ENCODE data around the gene FOXP1. TPM values are rescaled to one million over a fixed set of nuclear protein-coding genes. Genes with fewer than 3 reads are reported as not detected.

The FOXP1 gene
- total and polyA plus RNA-seq, 2 of the 8 experiments (the other 6 are each of a cell fraction or from before 2014, with no cell fraction given): 13.9 to 25.4 TPM

DNA sequence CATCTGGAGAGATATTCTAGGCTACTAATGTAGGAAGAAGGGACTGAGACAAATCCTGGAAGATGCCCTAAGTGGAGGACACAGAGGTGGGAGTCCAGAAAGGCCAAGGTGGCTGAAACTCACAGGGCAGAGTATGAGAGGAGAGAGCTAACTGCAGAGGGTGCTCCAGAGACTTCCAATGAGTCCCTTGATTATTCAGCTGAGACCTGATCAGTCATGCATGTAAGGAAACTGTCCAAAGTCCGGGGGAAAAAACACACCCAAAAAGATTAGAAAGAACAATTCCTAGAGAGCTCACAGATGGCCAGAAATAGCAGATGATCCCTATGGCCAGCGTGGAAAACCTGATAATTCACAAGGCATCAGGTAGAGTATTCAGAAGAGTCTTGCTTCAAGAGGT lies 18.7 kb upstream of the FOXP1 start:
- FAIRE-seq (no peak), DNase-seq (ENCODE audit: low read depth in 1 of 2, low spot score in 2 of 2) (no peak)
- Histone ChIP-seq H2AFZ (ENCODE audit: low read length) (no peak overlapping the region), H2BK15ac (ENCODE audit: low read length) (no peak overlapping the region), H2BK20ac (ENCODE audit: low read length) (no peak overlapping the region), H3K27ac (ENCODE audit: low read depth, low read length) (no peak overlapping the region), H3K23me2 (ENCODE audit: low read depth, low read length) (no peaks in the 10 kb centered on the region; the same call in 1 of the 2 replicates), H4K91ac (replicated peaks; ENCODE audit: insufficient read length, low read length) (no peak overlapping the region), H4K5ac (ENCODE audit: insufficient read length, low read depth, low read length) (no peak overlapping the region), H2BK120ac (replicated peaks; ENCODE audit: low read depth, low read length) (no peak overlapping the region), H4K20me1 (replicated peaks in 1 of 2; ENCODE audit: control insufficient read depth in 1 of 2, insufficient read depth in 2 of 2, low read length in 2 of 2) (no peaks in the 10 kb centered on the region), H3K4me1 (replicated peaks in 1 of 4; ENCODE audit: control insufficient read depth in 3 of 4, insufficient read depth in 4 of 4, low read length in 3 of 4) (no peaks in the 10 kb centered on the region), H3K9ac (replicated peaks in 1 of 4; ENCODE audit: extremely low read depth in 1 of 4, low read depth in 3 of 4, low read length in 3 of 4) (no peak overlapping the region), H3K9me3 (ENCODE audit: insufficient read depth in 2 of 2, low read depth in 1 of 2, low read length in 1 of 2) (no peaks in the 10 kb centered on the region; a peak in 1 of 4 replicates), H2AK5ac (ENCODE audit: low read depth, low read length) (no peak overlapping the region), H3K79me2 (ENCODE audit: control insufficient read depth in 1 of 2, insufficient read depth in 2 of 2, low read length in 2 of 2) (no peaks in the 10 kb centered on the region), H3K4me3 (ENCODE audit: extremely low read depth in 1 of 4, insufficient read depth in 2 of 4, low read depth in 3 of 4, low read length in 4 of 4) (no peak overlapping the region), H2BK5ac (ENCODE audit: low read depth, low read length) (no peak overlapping the region), H3K36me3 (ENCODE audit: control insufficient read depth in 2 of 4, insufficient read depth in 4 of 4, low read length in 3 of 4) (no peaks in the 10 kb centered on the region), H4K8ac (ENCODE audit: extremely low read depth, insufficient read depth, low read length) (no peak overlapping the region), H3K79me1 (ENCODE audit: low read depth, low read length) (no peaks in the 10 kb centered on the region), H3K27me3 (replicated peaks in 1 of 4; ENCODE audit: control insufficient read depth in 3 of 4, extremely low read depth in 1 of 4, insufficient read depth in 3 of 4, low read length in 3 of 4) (no peaks in the 10 kb centered on the region), H3K23ac (ENCODE audit: insufficient read length) (no peak overlapping the region), H3K4ac (replicated peaks; ENCODE audit: insufficient read length, low read depth, low read length) (no peak overlapping the region), H3K14ac (ENCODE audit: insufficient read length) (no peak overlapping the region), H2BK12ac (ENCODE audit: low read depth, low read length) (no peak overlapping the region), H3K18ac (ENCODE audit: extremely low read depth, low read length) (no peak overlapping the region), H3K56ac (replicated peaks; ENCODE audit: insufficient read length, low read depth, low read length) (no peak overlapping the region), H3K4me2 (ENCODE audit: insufficient read depth in 1 of 2, low read depth in 2 of 2, low read length in 2 of 2) (no peak overlapping the region)
- POLR2A ChIA-PET (ENCODE audit: partially characterized antibody): no interaction called here
- 89% methylated on average over 2 of the region's 2 CpGs; no CpG with 5 or more reads in 1 of the 2 experiments for WGBS, 2 experiments (ENCODE audit: extremely low coverage in 1 of 2, insufficient coverage in 1 of 2, insufficient read length in 1 of 2, insufficient replicate concordance in 2 of 2, low coverage in 1 of 2, low lambda C conversion rate in 2 of 2, missing lambda C conversion rate in 1 of 2)
- CTCF ChIA-PET (ENCODE audit: partially characterized antibody): interaction anchor here (0.6 to 0.7 kb wide), 3 partner anchors 12 to 1008 kb away, joined by 3 read pairs; no protein-coding TSS in a partner anchor
- TF ChIP-seq TAF1 (IDR thresholded peaks at IDR 0.05; ENCODE audit: low read depth, low read length) (no peak), BRCA1 (IDR thresholded peaks at IDR 0.05; ENCODE audit: low read depth, low read length) (no peak), RAD21 (IDR thresholded peaks at IDR 0.05 in 1 of 2, conservative IDR thresholded peaks at IDR 0.05 in 1 of 2; ENCODE audit: low read depth in 2 of 2, low read length in 2 of 2) (no peak), POLR2AphosphoS5 (IDR thresholded peaks at IDR 0.05; ENCODE audit: low read depth, low read length) (no peak), BCL11A (IDR thresholded peaks at IDR 0.05; ENCODE audit: low read depth in 2 of 2, low read length in 2 of 2) (no peak), RBBP5 (IDR thresholded peaks at IDR 0.05; ENCODE audit: borderline replicate concordance, low read depth, low read length) (no peak), JUND (IDR thresholded peaks at IDR 0.05; ENCODE audit: low read length) (no peak), SP4 (IDR thresholded peaks at IDR 0.05; ENCODE audit: low read length) (no peak), PHF8 (conservative IDR thresholded peaks at IDR 0.05; ENCODE audit: low read depth, low read length) (no peak), TCF12 (IDR thresholded peaks at IDR 0.05; ENCODE audit: low read depth, low read length) (no peak), MAFK (IDR thresholded peaks at IDR 0.05; ENCODE audit: low read depth, low read length) (no peak), GABPA (IDR thresholded peaks at IDR 0.05; ENCODE audit: borderline replicate concordance, insufficient read depth, low read length) (no peak), KDM5A (IDR thresholded peaks at IDR 0.05; ENCODE audit: low read length) (no peak), SP1 (IDR thresholded peaks at IDR 0.05; ENCODE audit: low read depth, low read length) (no peak)
- TF ChIP-seq, protein P1, sequence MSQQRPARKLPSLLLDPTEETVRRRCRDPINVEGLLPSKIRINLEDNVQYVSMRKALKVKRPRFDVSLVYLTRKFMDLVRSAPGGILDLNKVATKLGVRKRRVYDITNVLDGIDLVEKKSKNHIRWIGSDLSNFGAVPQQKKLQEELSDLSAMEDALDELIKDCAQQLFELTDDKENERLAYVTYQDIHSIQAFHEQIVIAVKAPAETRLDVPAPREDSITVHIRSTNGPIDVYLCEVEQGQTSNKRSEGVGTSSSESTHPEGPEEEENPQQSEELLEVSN (IDR thresholded peaks at IDR 0.05): no peak

Measured in H1 (cell line).